SW480 (cell line): ENCODE results near the gene FAM237B.

Experiments
- DNase-seq: peaks from one replicate; pipeline ENCODE4 v3.0.0-alpha.2; 2016; ENCODE audit warnings: low spot score

Gene FAM237B

GRCh38 chr7:90290244-90291113 is 30.6 kb downstream of the FAM237B start:
- DNase-seq: no peak

- no peak for DNase-seq
Measured at GRCh38 chr7:90288154-90288553, 33.0 kb downstream of the FAM237B start.

- no peak for DNase-seq
Measured at GRCh38 chr7:90276033-90276728, 44.9 kb downstream of the FAM237B start.

GRCh38 chr7:90274161-90274560 is 46.9 kb downstream of the FAM237B start:
- DNase-seq: no peak

- no peak for DNase-seq
Measured at GRCh38 chr7:90272242-90272641, 48.9 kb downstream of the FAM237B start.

- no peak for DNase-seq
Measured at GRCh38 chr7:90271753-90272152, 49.4 kb downstream of the FAM237B start.

- no peak for DNase-seq
Measured at GRCh38 chr7:90270431-90271178, 50.5 kb downstream of the FAM237B start.

GRCh38 chr7:90269163-90269562 is 51.9 kb downstream of the FAM237B start:
- no peak for DNase-seq

- DNase-seq: no peak
Measured at GRCh38 chr7:90267263-90267858, 53.7 kb downstream of the FAM237B start.

GRCh38 chr7:90266808-90267207 is 54.3 kb downstream of the FAM237B start:
- no peak for DNase-seq
